Measurements from ENCODE around the gene CSF1. TPM values are rescaled to one million over a fixed set of nuclear protein-coding genes. Genes with fewer than 3 reads are reported as not detected.

CSF1 gene
- total and polyA plus RNA-seq, 2 donors (not counting 3 experiments of a cell fraction or from before 2014, with no cell fraction given): 24.5 to 28.9 TPM

GRCh38 chr1:109913360-109913879, 2.8 kb downstream of the CSF1 start:
- CTCF ChIA-PET: interaction anchor here (1.3 to 3.0 kb wide), 2 partner anchors 36 to 71 kb away, joined by 3 to 10 read pairs; partner anchors contain the start of gene AHCYL1

DNA sequence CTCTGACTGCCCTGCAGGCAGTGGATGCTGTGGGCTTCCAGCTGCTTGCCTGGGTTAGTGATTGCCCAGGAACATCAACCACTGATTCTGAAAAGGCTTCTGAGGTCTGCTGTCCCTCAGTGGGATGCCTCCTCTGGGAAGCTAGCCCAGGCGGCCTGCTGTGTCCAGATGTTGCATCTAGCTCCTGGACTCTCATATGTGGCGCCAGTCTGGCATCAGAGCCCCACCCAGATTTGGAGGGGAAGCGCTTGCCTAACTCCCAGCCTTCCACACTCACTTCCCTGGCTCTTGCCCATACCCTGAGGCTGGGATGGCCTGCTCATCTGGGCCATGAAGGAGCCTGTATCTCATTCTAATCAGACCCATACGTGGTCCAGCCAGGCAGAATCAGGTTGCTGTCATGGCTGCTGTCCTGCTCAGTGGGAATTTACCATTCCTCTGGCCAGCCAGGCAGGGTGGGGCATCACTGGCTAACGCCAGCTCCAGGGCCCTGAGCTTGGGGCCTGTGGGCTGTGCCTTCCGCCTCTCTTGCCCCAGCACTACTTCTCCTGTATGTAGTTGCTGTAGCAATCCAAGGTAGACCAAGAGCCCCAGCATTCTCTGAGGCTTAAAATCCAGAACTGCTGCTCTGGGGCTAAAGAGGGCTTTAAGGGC, 4.1 kb downstream of the CSF1 start:
- H3K9me1 ChIP-seq (replicated peaks; ENCODE audit: control insufficient read depth, extremely low read depth, insufficient read depth, low read length): no peaks in the 10 kb centered on the region
- TF ChIP-seq JUN (IDR thresholded peaks at IDR 0.05; ENCODE audit: borderline replicate concordance, insufficient read depth, insufficient read length, low read depth) (no peak), EZH2 (IDR thresholded peaks at IDR 0.05; ENCODE audit: borderline replicate concordance, low read depth, low read length, severe bottlenecking) (no peak), FOS (IDR thresholded peaks at IDR 0.05; ENCODE audit: borderline replicate concordance, insufficient read depth, low read length) (no peak), MYC (IDR thresholded peaks at IDR 0.05; ENCODE audit: low read depth, low read length) (no peak), POLR2A (IDR thresholded peaks at IDR 0.05; ENCODE audit: low read depth, low read length) (no peak), POLR2AphosphoS5 (IDR thresholded peaks at IDR 0.05; ENCODE audit: insufficient read depth, low read depth, low read length) (no peak), GATA2 (IDR thresholded peaks at IDR 0.05; ENCODE audit: insufficient read depth, insufficient read length, low read depth, low read length) (no peak)
- TF ChIP-seq, protein P1, sequence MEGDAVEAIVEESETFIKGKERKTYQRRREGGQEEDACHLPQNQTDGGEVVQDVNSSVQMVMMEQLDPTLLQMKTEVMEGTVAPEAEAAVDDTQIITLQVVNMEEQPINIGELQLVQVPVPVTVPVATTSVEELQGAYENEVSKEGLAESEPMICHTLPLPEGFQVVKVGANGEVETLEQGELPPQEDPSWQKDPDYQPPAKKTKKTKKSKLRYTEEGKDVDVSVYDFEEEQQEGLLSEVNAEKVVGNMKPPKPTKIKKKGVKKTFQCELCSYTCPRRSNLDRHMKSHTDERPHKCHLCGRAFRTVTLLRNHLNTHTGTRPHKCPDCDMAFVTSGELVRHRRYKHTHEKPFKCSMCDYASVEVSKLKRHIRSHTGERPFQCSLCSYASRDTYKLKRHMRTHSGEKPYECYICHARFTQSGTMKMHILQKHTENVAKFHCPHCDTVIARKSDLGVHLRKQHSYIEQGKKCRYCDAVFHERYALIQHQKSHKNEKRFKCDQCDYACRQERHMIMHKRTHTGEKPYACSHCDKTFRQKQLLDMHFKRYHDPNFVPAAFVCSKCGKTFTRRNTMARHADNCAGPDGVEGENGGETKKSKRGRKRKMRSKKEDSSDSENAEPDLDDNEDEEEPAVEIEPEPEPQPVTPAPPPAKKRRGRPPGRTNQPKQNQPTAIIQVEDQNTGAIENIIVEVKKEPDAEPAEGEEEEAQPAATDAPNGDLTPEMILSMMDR (IDR thresholded peaks at IDR 0.05; ENCODE audit: extremely low read depth in 1 of 2, insufficient read depth in 1 of 2, low read depth in 1 of 2, low read length in 2 of 2): no peak
- TF ChIP-seq, protein P2, sequence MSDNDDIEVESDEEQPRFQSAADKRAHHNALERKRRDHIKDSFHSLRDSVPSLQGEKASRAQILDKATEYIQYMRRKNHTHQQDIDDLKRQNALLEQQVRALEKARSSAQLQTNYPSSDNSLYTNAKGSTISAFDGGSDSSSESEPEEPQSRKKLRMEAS (IDR thresholded peaks at IDR 0.05; ENCODE audit: insufficient read depth, insufficient read length): no peak
- peaks cover 10% of the 10 kb centered on the region for H3K4me1 ChIP-seq (ENCODE audit: control insufficient read depth, extremely low read depth, insufficient read depth, low read length)
- no TSS peak for BruUV-seq (replicated peaks)
- DNase-seq (ENCODE audit: low read depth, low spot score) (no peak), FAIRE-seq (no peak)
- H3K4me2 ChIP-seq (ENCODE audit: insufficient read depth, low read length): no peak overlapping the region
- no peaks in the 10 kb centered on the region for H4K20me1 ChIP-seq (replicated peaks; ENCODE audit: control insufficient read depth, extremely low read depth, insufficient read depth, low read length)
- no peaks in the 10 kb centered on the region for H3K9me3 ChIP-seq (replicated peaks; ENCODE audit: control insufficient read depth, insufficient read depth, low read length)
- H3K4me3 ChIP-seq (replicated peaks in 1 of 3; ENCODE audit: insufficient read depth in 1 of 3, low read depth in 1 of 3, low read length in 3 of 3): no peak overlapping the region
- peaks cover 4 to 16% of the 10 kb centered on the region in 2 experiments for H3K36me3 ChIP-seq (ENCODE audit: control insufficient read depth in 2 of 2, extremely low read depth in 1 of 2, insufficient read depth in 2 of 2, low read length in 2 of 2)
- intact Hi-C loops (cut with micrococcal nuclease) (no loop called here), dilution Hi-C loops (cut with MboI; ENCODE audit: extremely low pct_ligation_motif_present, low sequenced_read_pairs) (no loop called here)
- H3K79me2 ChIP-seq (ENCODE audit: control insufficient read depth, insufficient read depth, low read length): no peaks in the 10 kb centered on the region
- POLR2A ChIA-PET: no interaction called here
- no peak overlapping the region for H2AFZ ChIP-seq (ENCODE audit: low read depth, low read length)
- H3K27ac ChIP-seq (ENCODE audit: insufficient read depth, low read depth, low read length): no peak overlapping the region
- H3K27me3 ChIP-seq (ENCODE audit: control insufficient read depth in 2 of 2, insufficient read depth in 2 of 2, low read length in 2 of 2): no peaks in the 10 kb centered on the region
- H3K9ac ChIP-seq (replicated peaks; ENCODE audit: extremely low read depth, insufficient read depth, low read length): no peak overlapping the region
- CTCF ChIA-PET: interaction anchor here (3.0 kb wide), 1 partner anchor 70 kb away, joined by 10 read pairs; the partner anchor contains the start of gene AHCYL1

More at GRCh38 chr1:109913360-109913879, 2.8 kb downstream of the CSF1 start:
- FAIRE-seq (no peak), DNase-seq (ENCODE audit: low read depth, low spot score) (no peak)
- POLR2A ChIA-PET: no interaction called here
- dilution Hi-C loops (cut with MboI; ENCODE audit: extremely low pct_ligation_motif_present, low sequenced_read_pairs) (no loop called here), intact Hi-C loops (cut with micrococcal nuclease) (no loop called here)
- Histone ChIP-seq H3K9me1 (replicated peaks; ENCODE audit: control insufficient read depth, extremely low read depth, insufficient read depth, low read length) (no peaks in the 10 kb centered on the region), H3K27ac (ENCODE audit: insufficient read depth, low read depth, low read length) (no peak overlapping the region), H3K79me2 (ENCODE audit: control insufficient read depth, insufficient read depth, low read length) (no peaks in the 10 kb centered on the region), H3K36me3 (ENCODE audit: control insufficient read depth in 2 of 2, extremely low read depth in 1 of 2, insufficient read depth in 2 of 2, low read length in 2 of 2) (peaks cover 0 to 13% of the 10 kb centered on the region in 2 experiments), H3K9me3 (replicated peaks; ENCODE audit: control insufficient read depth, insufficient read depth, low read length) (no peaks in the 10 kb centered on the region), H3K4me2 (ENCODE audit: insufficient read depth, low read length) (no peak overlapping the region), H4K20me1 (replicated peaks; ENCODE audit: control insufficient read depth, extremely low read depth, insufficient read depth, low read length) (no peaks in the 10 kb centered on the region), H3K9ac (replicated peaks; ENCODE audit: extremely low read depth, insufficient read depth, low read length) (no peak overlapping the region), H3K4me3 (replicated peaks in 1 of 3; ENCODE audit: insufficient read depth in 1 of 3, low read depth in 1 of 3, low read length in 3 of 3) (no peak overlapping the region), H3K27me3 (ENCODE audit: control insufficient read depth in 2 of 2, insufficient read depth in 2 of 2, low read length in 2 of 2) (no peaks in the 10 kb centered on the region), H3K4me1 (ENCODE audit: control insufficient read depth, extremely low read depth, insufficient read depth, low read length) (peaks cover 10% of the 10 kb centered on the region), H2AFZ (ENCODE audit: low read depth, low read length) (no peak overlapping the region)
- no peak for TF ChIP-seq POLR2A (IDR thresholded peaks at IDR 0.05; ENCODE audit: low read depth, low read length)
- no peak for TF ChIP-seq EZH2 (IDR thresholded peaks at IDR 0.05; ENCODE audit: borderline replicate concordance, low read depth, low read length, severe bottlenecking)
- TF ChIP-seq FOS (IDR thresholded peaks at IDR 0.05; ENCODE audit: borderline replicate concordance, insufficient read depth, low read length): no peak
- TF ChIP-seq, protein P2 (IDR thresholded peaks at IDR 0.05; ENCODE audit: insufficient read depth, insufficient read length): no peak
- TF ChIP-seq POLR2AphosphoS5 (IDR thresholded peaks at IDR 0.05; ENCODE audit: insufficient read depth, low read depth, low read length): no peak
- no peak for TF ChIP-seq JUN (IDR thresholded peaks at IDR 0.05; ENCODE audit: borderline replicate concordance, insufficient read depth, insufficient read length, low read depth)
- no peak for TF ChIP-seq MYC (IDR thresholded peaks at IDR 0.05; ENCODE audit: low read depth, low read length)
- TF ChIP-seq GATA2 (IDR thresholded peaks at IDR 0.05; ENCODE audit: insufficient read depth, insufficient read length, low read depth, low read length): no peak
- no TSS peak for BruUV-seq (replicated peaks)
